Measurements from ENCODE around the gene IQSEC2.

The IQSEC2 gene

DNA sequence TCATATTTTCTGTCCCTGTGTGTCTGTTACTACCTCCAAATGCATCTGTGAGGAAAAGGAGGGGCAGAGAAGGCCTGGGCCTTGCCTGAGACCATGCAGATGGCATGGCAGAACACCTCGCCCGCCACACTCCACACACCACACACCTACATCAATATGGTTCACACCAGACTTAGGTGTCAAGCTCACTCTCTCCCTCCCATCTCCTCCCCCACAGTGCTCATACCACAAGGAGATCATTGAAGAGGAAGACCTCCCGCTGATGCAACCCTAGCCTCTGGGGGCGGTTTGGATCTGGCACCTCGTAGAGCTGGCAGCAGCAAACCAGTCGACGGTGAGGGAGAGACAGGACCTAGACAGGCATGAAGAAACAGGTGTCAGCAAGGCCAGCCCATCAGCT, 39.8 kb downstream of the IQSEC2 start:
- no peak for DNase-seq

GRCh38 chrX:53239474-53239873, 41.9 kb downstream of the IQSEC2 start:
- DNase-seq = no peak

GRCh38 chrX:53237056-53237455, 44.3 kb downstream of the IQSEC2 start:
- no peak for DNase-seq

DNA sequence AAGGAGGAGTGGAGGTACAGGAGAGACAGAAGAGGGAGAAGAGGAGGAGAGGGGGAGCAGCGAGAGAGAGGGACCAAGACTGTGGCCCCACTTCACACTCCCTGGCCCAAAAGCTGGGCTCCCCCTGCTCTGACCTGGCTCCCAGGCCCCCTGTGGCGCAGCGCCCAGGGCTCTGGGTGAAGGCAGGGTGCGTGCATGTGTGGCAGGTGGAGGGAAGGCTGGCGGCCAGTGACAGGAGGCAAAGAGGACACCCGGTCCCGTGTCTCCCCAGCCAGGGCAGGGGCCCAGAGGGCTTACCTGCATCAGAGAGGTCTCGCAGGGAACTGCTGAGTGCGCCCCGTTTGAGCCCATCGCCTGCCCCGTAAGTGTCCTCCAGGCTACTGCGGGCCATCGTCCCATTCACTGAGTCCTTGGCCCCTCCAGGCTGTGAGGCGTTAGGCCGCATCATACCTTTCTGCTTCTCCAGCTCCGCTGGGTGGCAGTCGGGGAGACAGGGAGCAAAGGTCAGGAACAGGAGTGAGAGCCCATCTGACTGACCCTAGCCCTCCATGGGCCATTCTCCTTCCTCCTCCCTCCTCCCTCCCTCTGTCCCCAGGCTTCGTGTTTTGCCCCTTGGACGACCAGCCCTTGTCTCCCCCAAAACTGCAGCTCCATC, 45.2 kb downstream of the IQSEC2 start:
- no peak for DNase-seq

GRCh38 chrX:53235566-53235965, 45.8 kb downstream of the IQSEC2 start:
- no peak for DNase-seq

GRCh38 chrX:53234484-53234883, 46.9 kb downstream of the IQSEC2 start:
- DNase-seq = no peak

DNA sequence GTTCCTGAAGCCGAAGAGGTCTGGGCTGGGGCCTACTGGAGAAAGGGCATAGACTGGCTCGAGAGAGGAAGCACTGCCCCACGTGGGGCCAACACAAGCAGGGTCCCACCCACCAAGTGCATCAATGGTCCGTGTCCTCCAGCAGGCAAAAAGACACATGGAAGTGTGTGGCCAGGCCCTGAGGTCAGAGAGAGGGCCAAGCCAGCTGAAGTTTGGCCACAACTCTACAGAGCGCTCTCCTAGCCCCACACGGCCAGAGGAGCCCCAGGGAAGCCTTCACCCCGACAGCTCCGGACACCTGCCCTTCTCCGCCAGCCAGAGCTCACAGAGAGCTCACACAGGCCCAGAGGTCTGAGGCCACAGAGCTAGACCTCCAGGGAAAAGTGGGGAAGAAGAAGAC, 47.8 kb downstream of the IQSEC2 start:
- DNase-seq = no peak

- DNase-seq = no peak
These were observed 51.3 kb downstream of the IQSEC2 start for GRCh38 chrX:53230116-53230515.

DNA sequence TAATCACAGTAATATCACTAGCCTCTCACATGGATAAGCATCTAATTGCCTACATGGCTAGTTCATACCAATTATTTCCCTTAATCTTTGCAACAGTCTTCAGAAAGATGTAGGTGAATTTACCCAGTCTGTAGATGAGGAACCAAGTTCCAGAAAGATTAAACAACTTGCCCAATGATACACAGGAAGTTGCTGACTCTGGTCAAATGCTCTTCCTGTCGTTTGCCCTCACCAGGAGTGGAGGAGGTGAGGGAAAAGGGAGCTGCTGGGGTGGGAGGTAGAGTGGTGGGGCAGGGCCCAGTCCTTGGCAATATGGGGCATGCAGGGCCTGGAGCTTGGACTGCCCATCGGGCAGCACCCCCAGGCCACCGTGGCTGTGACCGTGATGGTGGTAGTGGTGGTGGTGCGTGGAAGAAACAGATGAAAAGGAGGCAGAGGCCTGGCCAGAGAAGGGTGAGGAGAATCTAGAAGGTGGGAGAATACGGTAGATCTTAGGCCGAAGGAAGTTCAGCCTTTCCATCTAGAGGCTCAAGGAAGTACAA, 54.1 kb downstream of the IQSEC2 start:
- no peak for DNase-seq

DNA sequence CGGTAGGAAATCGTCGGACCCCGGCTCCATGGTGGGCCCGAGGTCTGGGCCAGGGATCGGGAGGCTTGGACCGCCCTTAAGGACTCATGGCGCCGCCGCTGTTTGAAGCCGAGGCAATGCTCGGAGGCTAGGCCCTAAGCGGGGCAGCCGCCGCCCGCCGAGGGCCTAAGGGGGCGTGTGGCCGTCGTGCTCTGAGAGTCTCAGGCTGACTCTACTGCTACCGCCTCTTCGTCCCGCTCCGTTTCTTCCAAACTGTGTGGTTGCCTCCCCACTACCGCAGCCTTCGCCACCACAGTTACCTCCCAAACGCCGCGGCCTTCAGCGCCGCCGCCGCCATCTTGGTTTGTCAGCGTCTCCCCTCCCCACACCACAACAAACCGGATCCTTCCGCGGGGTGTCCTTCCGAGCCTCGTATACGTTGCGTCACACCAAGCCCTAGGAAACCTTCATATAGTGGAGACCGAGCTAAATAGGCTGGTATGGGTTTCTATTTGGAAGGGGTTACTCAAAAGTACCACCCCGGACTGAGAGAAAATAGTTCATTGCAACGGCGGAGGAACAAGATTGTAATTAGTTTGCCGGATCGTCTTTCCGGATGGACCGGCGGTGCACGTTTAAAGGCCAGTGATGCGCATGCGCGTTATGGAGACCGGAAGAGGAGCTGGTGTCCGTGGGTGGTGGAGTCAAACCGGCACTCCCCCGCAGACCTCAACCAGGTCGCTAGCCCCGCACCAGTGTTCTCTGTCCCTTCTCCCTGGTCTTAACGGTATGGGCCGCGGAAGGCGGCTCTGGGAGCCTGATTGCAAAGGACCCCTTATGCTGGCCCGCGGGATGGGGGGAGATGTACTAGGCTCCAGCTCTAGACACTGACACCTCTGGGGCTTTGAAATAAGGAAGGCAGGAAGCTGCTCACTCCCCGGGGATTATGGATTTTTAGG, 56.3 kb downstream of the IQSEC2 start, which contains the start of gene KDM5C:
Gene KDM5C, minus strand, starts transcription at position 348 of the 938 bp plus-strand sequence. Its CDS starts 318 bp downstream, at position 30.
- peak; percentile 93 for DNase-seq

DNA sequence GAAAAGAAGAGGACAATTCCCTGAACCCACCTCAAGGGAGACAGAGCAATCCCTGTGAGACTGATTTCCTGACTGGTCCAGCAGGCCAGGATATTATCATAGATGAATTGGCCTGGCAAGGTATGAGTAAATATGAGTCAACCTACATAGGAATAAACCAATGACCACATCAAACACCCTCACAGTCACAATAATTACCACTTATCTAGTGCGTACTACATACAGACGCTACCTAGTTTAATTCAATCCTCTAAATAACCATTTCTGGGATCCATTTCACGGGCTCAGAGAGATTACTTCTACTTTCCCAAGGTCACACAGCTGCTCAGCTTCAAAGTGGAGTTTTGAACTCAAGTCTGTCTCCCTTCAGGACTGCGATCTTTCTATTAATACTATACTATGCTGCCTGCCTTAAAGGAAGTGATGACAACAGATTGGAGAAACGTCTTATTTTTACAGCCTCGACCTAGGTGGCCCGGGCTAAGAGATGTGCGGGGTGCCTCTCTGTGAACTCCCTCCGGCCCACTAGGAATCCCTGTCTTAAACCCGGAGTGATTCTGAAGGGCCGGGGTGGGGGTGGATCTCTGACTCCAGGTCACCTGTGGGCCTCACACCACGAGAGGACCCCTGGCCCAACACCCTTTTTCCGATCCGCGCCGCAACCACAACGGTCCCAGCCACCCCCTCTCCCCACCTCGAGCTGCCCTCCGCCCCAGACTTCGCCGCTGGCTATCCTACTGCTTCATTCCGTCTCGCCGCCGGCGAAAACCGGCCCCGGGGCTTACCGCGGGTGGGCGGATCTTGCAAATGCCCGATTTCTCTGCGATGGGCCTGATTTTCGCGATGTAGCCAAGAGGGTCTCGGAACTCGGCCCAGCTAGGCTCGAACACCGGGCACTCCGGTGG, 57.2 kb downstream of the IQSEC2 start:
- DNase-seq = no peak

DNA sequence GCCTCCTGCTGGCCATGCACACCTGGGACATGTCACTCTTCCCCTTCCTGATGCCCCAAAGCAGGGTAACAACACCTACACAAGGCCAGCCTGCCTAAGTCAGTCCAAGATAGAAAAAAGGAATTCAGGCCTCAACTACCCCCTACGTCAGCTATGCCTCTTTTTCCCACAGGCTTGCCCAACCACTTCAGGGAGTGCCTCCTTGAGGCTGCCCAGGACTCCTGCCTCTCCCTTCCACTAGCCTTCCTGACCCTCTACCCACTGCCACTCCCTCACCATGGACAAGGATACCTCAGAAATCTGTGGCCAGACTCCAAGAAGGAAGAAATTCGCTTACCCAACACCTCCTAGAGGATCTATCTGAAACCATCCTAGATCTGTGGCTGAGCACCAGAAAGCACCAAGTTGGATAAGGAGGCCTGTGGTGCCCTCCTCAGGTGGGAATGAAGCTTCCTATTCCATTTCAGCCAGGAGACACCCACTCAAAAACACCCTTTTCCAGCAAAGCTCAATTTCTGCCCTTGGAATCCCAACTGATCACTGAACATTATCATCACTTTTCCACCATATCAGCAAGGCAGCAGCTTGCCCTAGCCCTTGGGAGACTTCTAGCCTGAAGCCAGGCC, 58.2 kb downstream of the IQSEC2 start:
- peak; percentile 3 for DNase-seq
